ENCODE results near the gene CR2. TPM values are rescaled to one million over a fixed set of nuclear protein-coding genes. Genes with fewer than 3 reads are reported as not detected.

CR2 gene
- polyA plus RNA-seq, 1 donor (not counting 4 experiments of a cell fraction or from before 2014, with no cell fraction given): not detected

- DNase-seq (ENCODE audit: low read depth, low spot score) (no peak), FAIRE-seq (no peak)
- no peak overlapping the region for H2AFZ ChIP-seq (ENCODE audit: control insufficient read depth, low read length)
- dilution Hi-C loops (cut with MboI; ENCODE audit: extremely low pct_ligation_motif_present, low sequenced_read_pairs): no loop called here
- no peaks in the 10 kb centered on the region for H3K4me1 ChIP-seq (ENCODE audit: control insufficient read depth, extremely low read depth, insufficient read depth, low read length)
- peaks cover 21% of the 10 kb centered on the region for H3K27me3 ChIP-seq (ENCODE audit: control insufficient read depth, extremely low read depth, insufficient read depth, low read length)
- no peaks in the 10 kb centered on the region for H3K79me2 ChIP-seq (ENCODE audit: control insufficient read depth, insufficient read depth, low read length)
- no peak for TF ChIP-seq EZH2 (IDR thresholded peaks at IDR 0.05; ENCODE audit: low read length)
- TF ChIP-seq, protein P1, sequence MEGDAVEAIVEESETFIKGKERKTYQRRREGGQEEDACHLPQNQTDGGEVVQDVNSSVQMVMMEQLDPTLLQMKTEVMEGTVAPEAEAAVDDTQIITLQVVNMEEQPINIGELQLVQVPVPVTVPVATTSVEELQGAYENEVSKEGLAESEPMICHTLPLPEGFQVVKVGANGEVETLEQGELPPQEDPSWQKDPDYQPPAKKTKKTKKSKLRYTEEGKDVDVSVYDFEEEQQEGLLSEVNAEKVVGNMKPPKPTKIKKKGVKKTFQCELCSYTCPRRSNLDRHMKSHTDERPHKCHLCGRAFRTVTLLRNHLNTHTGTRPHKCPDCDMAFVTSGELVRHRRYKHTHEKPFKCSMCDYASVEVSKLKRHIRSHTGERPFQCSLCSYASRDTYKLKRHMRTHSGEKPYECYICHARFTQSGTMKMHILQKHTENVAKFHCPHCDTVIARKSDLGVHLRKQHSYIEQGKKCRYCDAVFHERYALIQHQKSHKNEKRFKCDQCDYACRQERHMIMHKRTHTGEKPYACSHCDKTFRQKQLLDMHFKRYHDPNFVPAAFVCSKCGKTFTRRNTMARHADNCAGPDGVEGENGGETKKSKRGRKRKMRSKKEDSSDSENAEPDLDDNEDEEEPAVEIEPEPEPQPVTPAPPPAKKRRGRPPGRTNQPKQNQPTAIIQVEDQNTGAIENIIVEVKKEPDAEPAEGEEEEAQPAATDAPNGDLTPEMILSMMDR (optimal IDR thresholded peaks at IDR 0.05 in 1 of 3, IDR thresholded peaks at IDR 0.05 in 1 of 3, conservative IDR thresholded peaks at IDR 0.05 in 1 of 3; ENCODE audit: extremely low read depth in 1 of 3, insufficient read depth in 2 of 3, low read length in 3 of 3): no peak
- no peak overlapping the region for H3K27ac ChIP-seq (ENCODE audit: control insufficient read depth, insufficient read depth, low read length)
- H4K20me1 ChIP-seq (ENCODE audit: control insufficient read depth, extremely low read depth, insufficient read depth, low read length): no peaks in the 10 kb centered on the region
- H3K9me1 ChIP-seq (ENCODE audit: control insufficient read depth, extremely low read depth, insufficient read depth, low read length): no peaks in the 10 kb centered on the region
- no peak overlapping the region for H3K4me3 ChIP-seq (ENCODE audit: control insufficient read depth in 2 of 3, extremely low read depth in 1 of 3, insufficient read depth in 2 of 3, low read depth in 1 of 3, low read length in 3 of 3)
- H3K36me3 ChIP-seq (ENCODE audit: control insufficient read depth in 2 of 2, extremely low read depth in 1 of 2, insufficient read depth in 2 of 2, low read length in 2 of 2): no peaks in the 10 kb centered on the region
- no peak overlapping the region for H3K4me2 ChIP-seq (ENCODE audit: control insufficient read depth, extremely low read depth, insufficient read depth, low read depth, low read length)
- no peaks in the 10 kb centered on the region for H3K9me3 ChIP-seq (ENCODE audit: control insufficient read depth, low read depth, low read length)
- no peak overlapping the region for H3K9ac ChIP-seq (ENCODE audit: control insufficient read depth, extremely low read depth, insufficient read depth, low read length)
These were observed 49.8 kb downstream of the CR2 start for GRCh38 chr1:207503950-207504349.

GRCh38 chr1:207504438-207504837 is 50.3 kb downstream of the CR2 start:
- Histone ChIP-seq H3K9me1 (ENCODE audit: control insufficient read depth, extremely low read depth, insufficient read depth, low read length) (no peaks in the 10 kb centered on the region), H4K20me1 (ENCODE audit: control insufficient read depth, extremely low read depth, insufficient read depth, low read length) (no peaks in the 10 kb centered on the region), H3K4me3 (ENCODE audit: control insufficient read depth in 2 of 3, extremely low read depth in 1 of 3, insufficient read depth in 2 of 3, low read depth in 1 of 3, low read length in 3 of 3) (no peak overlapping the region), H3K27ac (ENCODE audit: control insufficient read depth, insufficient read depth, low read length) (no peak overlapping the region), H3K27me3 (ENCODE audit: control insufficient read depth, extremely low read depth, insufficient read depth, low read length) (peaks cover 21% of the 10 kb centered on the region), H3K9ac (ENCODE audit: control insufficient read depth, extremely low read depth, insufficient read depth, low read length) (no peak overlapping the region), H2AFZ (ENCODE audit: control insufficient read depth, low read length) (no peak overlapping the region), H3K4me1 (ENCODE audit: control insufficient read depth, extremely low read depth, insufficient read depth, low read length) (no peaks in the 10 kb centered on the region), H3K4me2 (ENCODE audit: control insufficient read depth, extremely low read depth, insufficient read depth, low read depth, low read length) (no peak overlapping the region), H3K79me2 (ENCODE audit: control insufficient read depth, insufficient read depth, low read length) (no peaks in the 10 kb centered on the region), H3K9me3 (ENCODE audit: control insufficient read depth, low read depth, low read length) (no peaks in the 10 kb centered on the region), H3K36me3 (ENCODE audit: control insufficient read depth in 2 of 2, extremely low read depth in 1 of 2, insufficient read depth in 2 of 2, low read length in 2 of 2) (no peaks in the 10 kb centered on the region)
- TF ChIP-seq, protein P1 (optimal IDR thresholded peaks at IDR 0.05 in 1 of 3, IDR thresholded peaks at IDR 0.05 in 1 of 3, conservative IDR thresholded peaks at IDR 0.05 in 1 of 3; ENCODE audit: extremely low read depth in 1 of 3, insufficient read depth in 2 of 3, low read length in 3 of 3): no peak
- TF ChIP-seq EZH2 (IDR thresholded peaks at IDR 0.05; ENCODE audit: low read length): no peak
- DNase-seq (ENCODE audit: low read depth, low spot score): no peak
- FAIRE-seq: no peak
- dilution Hi-C loops (cut with MboI; ENCODE audit: extremely low pct_ligation_motif_present, low sequenced_read_pairs): no loop called here

Data from keratinocyte (primary cell).